GM23248 (cell line): ENCODE measurements around the gene SPATA2L. TPM values are rescaled to one million over a fixed set of nuclear protein-coding genes. Genes with fewer than 3 reads are reported as not detected.
A peak's percentile ranks its signal among the peaks of the same experiment; 100 is the strongest.
"Not testable (repeated sequence)": the region's sequence is repeated elsewhere in the genome, so short reads cannot be mapped to it uniquely, and the experiment has no call there.

Experiments used
- DNase-seq: peaks from one replicate; pipeline ENCODE4 v3.0.0-alpha.2; 2015
- H2AFZ ChIP-seq: fragments of 200-600 bp; sonication (generic); 2 replicates; pipeline ENCODE4 v1.6.1; 2016; ENCODE audit warnings: antibody characterized with exemption
- H3F3A ChIP-seq: fragments of 200-600 bp; sonication (generic); 2 replicates; pipeline ENCODE4 v1.6.1; 2016; ENCODE audit warnings: mild to moderate bottlenecking, antibody characterized with exemption, mixed run types; ENCODE audit not compliant: insufficient read depth
- H3K27ac ChIP-seq: fragments of 200-600 bp; sonication (generic); 2 replicates; pipeline ENCODE4 v1.5.1; 2016; ENCODE audit warnings: mild to moderate bottlenecking
- H3K27me3 ChIP-seq: fragments of 200-600 bp; sonication (generic); replicated peaks from 2 replicates; pipeline ENCODE4 v1.6.1; 2016; ENCODE audit warnings: mild to moderate bottlenecking; ENCODE audit not compliant: insufficient read depth
- H3K36me3 ChIP-seq: fragments of 200-600 bp; sonication (generic); 2 replicates; pipeline ENCODE4 v1.6.1; 2016; ENCODE audit warnings: low read depth, mild to moderate bottlenecking
- H3K4me1 ChIP-seq: fragments of 200-600 bp; sonication (generic); 2 replicates; pipeline ENCODE4 v1.6.1; 2016; ENCODE audit warnings: mild to moderate bottlenecking; ENCODE audit not compliant: insufficient read depth
- H3K4me2 ChIP-seq: fragments of 200-600 bp; sonication (generic); one replicate; pipeline ENCODE4 v1.6.1; 2016; ENCODE audit warnings: mild to moderate bottlenecking; ENCODE audit not compliant: unreplicated experiment
- H3K4me3 ChIP-seq: fragments of 200-600 bp; sonication (generic); 2 replicates; pipeline ENCODE4 v1.5.1; 2016; ENCODE audit warnings: mild to moderate bottlenecking
- H3K79me2 ChIP-seq: fragments of 200-600 bp; sonication (generic); 2 replicates; pipeline ENCODE4 v1.6.1; 2016; ENCODE audit warnings: mild to moderate bottlenecking; ENCODE audit not compliant: insufficient read depth
- H3K9ac ChIP-seq: fragments of 200-600 bp; sonication (generic); 2 replicates; pipeline ENCODE4 v1.6.1; 2016; ENCODE audit warnings: mild to moderate bottlenecking
- H3K9me2 ChIP-seq: fragments of 200-600 bp; sonication (generic); 2 replicates; pipeline ENCODE4 v1.6.1; 2016; ENCODE audit warnings: mixed run types, mild to moderate bottlenecking, moderate library complexity; ENCODE audit not compliant: insufficient read depth
- H3K9me3 ChIP-seq: fragments of 200-600 bp; sonication (generic); one replicate; pipeline ENCODE4 v1.6.1; 2017; ENCODE audit warnings: low read depth
- H4K20me1 ChIP-seq: fragments of 200-600 bp; sonication (generic); 2 replicates; pipeline ENCODE4 v1.6.0; 2016; ENCODE audit not compliant: insufficient read depth
- EZH2 ChIP-seq: fragments of 200-600 bp; sonication (generic); IDR thresholded peaks from 2 replicates; pipeline ENCODE4 v1.6.1; 2018; ENCODE audit warnings: antibody characterized with exemption, mild to moderate bottlenecking; ENCODE audit not compliant: insufficient read depth, poor library complexity, severe bottlenecking
- EZH2phosphoT487 ChIP-seq: fragments of 200-600 bp; sonication (generic); IDR thresholded peaks from 2 replicates; pipeline ENCODE4 v1.6.1; 2018; ENCODE audit warnings: antibody characterized with exemption, moderate library complexity, mild to moderate bottlenecking, low read depth; ENCODE audit not compliant: insufficient read depth
- WGBS, 2 experiments: methylation state at CpG; one replicate each; pipeline ENCODE4 v1.1.6; 2015 to 2017; ENCODE audit warnings: low lambda C conversion rate in 2 of 2, low coverage in 1 of 2; ENCODE audit errors: missing lambda C conversion rate in 2 of 2; 5-methylcytosine and 5-hydroxymethylcytosine counted together
- in situ Hi-C: fragments of 300-500 bp; cut with MboI; formaldehyde crosslinking; loops from 2 replicates; pipeline ENCODE4 v1.15.0; 2020
- polyA plus RNA-seq: library from polyadenylated mRNA; unstranded; fragments of >200 nt; fragmentation: Nextera tagmentation; extraction: Ambion mirVana; gene quantifications from 2 replicates; pipeline ENCODE4 v1.2.1, GENCODE V29; 2016
- total RNA-seq: library from RNA; depleted of rRNA; stranded (reverse); fragments of >200 nt; shearing (Covaris generic); gene quantifications from 2 replicates; pipeline ENCODE4 v1.2.3, GENCODE V29; 2014

SPATA2L gene
- total and polyA plus RNA-seq, 2 experiments from 2014 or later = 12.7 to 27.5 TPM

- no peak overlapping the region for H3K27ac ChIP-seq
- H2AFZ ChIP-seq = no peak overlapping the region
- H3F3A ChIP-seq = peaks cover 9% of the 10 kb centered on the region; the same call in 1 of the 2 replicates
- no peaks in the 10 kb centered on the region; the same call in 1 of the 2 replicates for H3K4me1 ChIP-seq
- no peak overlapping the region for H3K4me2 ChIP-seq
- TF ChIP-seq EZH2 (no peak), EZH2phosphoT487 (no peak)
- H3K36me3 ChIP-seq = no peaks in the 10 kb centered on the region
- H3K9ac ChIP-seq = no peak overlapping the region
- H4K20me1 ChIP-seq = no peaks in the 10 kb centered on the region
- 85 to 92% methylated on average over 5 of the region's 5 CpGs for WGBS, 2 experiments
- DNase-seq = no peak
- H3K9me2 ChIP-seq = no peaks in the 10 kb centered on the region
- in situ Hi-C loops = no loop called here
- H3K9me3 ChIP-seq = no peaks in the 10 kb centered on the region
- no peaks in the 10 kb centered on the region for H3K27me3 ChIP-seq
- no peaks in the 10 kb centered on the region for H3K79me2 ChIP-seq
- H3K4me3 ChIP-seq = no peak overlapping the region
Measured at GRCh38 chr16:89668790-89669158, 32.7 kb downstream of the SPATA2L start.

- 78 to 83% methylated on average over 9 of the region's 9 CpGs for WGBS, 2 experiments
- DNase-seq = no peak
Measured at GRCh38 chr16:89667633-89668032, 33.9 kb downstream of the SPATA2L start.

GRCh38 chr16:89667000-89667399, 34.5 kb downstream of the SPATA2L start:
- in situ Hi-C loops, H3K79me2 ChIP-seq, H3K9ac ChIP-seq, H3K27me3 ChIP-seq, H3K27ac ChIP-seq, H2AFZ ChIP-seq, H3K36me3 ChIP-seq, H3K4me1 ChIP-seq, H3K4me3 ChIP-seq, H3K9me2 ChIP-seq, H4K20me1 ChIP-seq, H3K9me3 ChIP-seq, H3F3A ChIP-seq, H3K4me2 ChIP-seq: not testable (repeated sequence)
- DNase-seq = peak; percentile 60
- whole genome bisulfite sequencing, 2 experiments = 58 to 60% methylated on average over 7 of the region's 7 CpGs

More at GRCh38 chr16:89667633-89668032, 33.9 kb downstream of the SPATA2L start:
- Histone ChIP-seq H3F3A (peaks cover 9% of the 10 kb centered on the region; the same call in 1 of the 2 replicates), H3K27ac (no peak overlapping the region), H3K9me3 (no peaks in the 10 kb centered on the region), H3K4me1 (no peaks in the 10 kb centered on the region; the same call in 1 of the 2 replicates), H2AFZ (no peak overlapping the region), H3K36me3 (no peaks in the 10 kb centered on the region), H3K4me3 (no peak overlapping the region), H4K20me1 (no peaks in the 10 kb centered on the region), H3K9me2 (no peaks in the 10 kb centered on the region), H3K4me2 (no peak overlapping the region), H3K9ac (no peak overlapping the region), H3K79me2 (no peaks in the 10 kb centered on the region), H3K27me3 (no peaks in the 10 kb centered on the region)
- no peak for TF ChIP-seq EZH2
- TF ChIP-seq EZH2phosphoT487 = no peak
- in situ Hi-C loops = no loop called here

GRCh38 chr16:89664238-89664637, 37.3 kb downstream of the SPATA2L start:
- H2AFZ ChIP-seq, H3K4me3 ChIP-seq, DNase-seq, in situ Hi-C loops, H3F3A ChIP-seq, H4K20me1 ChIP-seq, H3K27me3 ChIP-seq, H3K9me2 ChIP-seq, H3K27ac ChIP-seq, H3K9ac ChIP-seq, H3K4me1 ChIP-seq, H3K4me2 ChIP-seq, H3K9me3 ChIP-seq, H3K36me3 ChIP-seq: not testable (repeated sequence)
- 55 to 56% methylated on average over 11 of the region's 11 CpGs for WGBS, 2 experiments
- peaks cover 16% of the 10 kb centered on the region for H3K79me2 ChIP-seq

GRCh38 chr16:89661215-89661614, 40.3 kb downstream of the SPATA2L start:
- H3K36me3 ChIP-seq = no peaks in the 10 kb centered on the region
- H3K27ac ChIP-seq = no peak overlapping the region
- no peak overlapping the region for H3K9ac ChIP-seq
- in situ Hi-C loops = no loop called here
- DNase-seq = no peak
- H3K9me3 ChIP-seq = no peaks in the 10 kb centered on the region
- TF ChIP-seq EZH2 = no peak
- WGBS, 2 experiments = 84 to 85% methylated on average over 9 of the region's 9 CpGs
- H3K27me3 ChIP-seq = no peaks in the 10 kb centered on the region
- no peaks in the 10 kb centered on the region for H4K20me1 ChIP-seq
- no peak overlapping the region for H3K4me3 ChIP-seq
- no peaks in the 10 kb centered on the region for H3K9me2 ChIP-seq
- H3K4me2 ChIP-seq = no peak overlapping the region
- no peaks in the 10 kb centered on the region for H3F3A ChIP-seq
- H2AFZ ChIP-seq = no peak overlapping the region
- H3K4me1 ChIP-seq = peaks cover 7% of the 10 kb centered on the region
- peaks cover 42% of the 10 kb centered on the region for H3K79me2 ChIP-seq
